Measurements from ENCODE around the gene HOXD11. TPM values are rescaled to one million over a fixed set of nuclear protein-coding genes. Genes with fewer than 3 reads are reported as not detected.

Gene HOXD11
- total RNA-seq, 3 donors from 2014 or later: 0.66 TPM; not detected in 2

DNA sequence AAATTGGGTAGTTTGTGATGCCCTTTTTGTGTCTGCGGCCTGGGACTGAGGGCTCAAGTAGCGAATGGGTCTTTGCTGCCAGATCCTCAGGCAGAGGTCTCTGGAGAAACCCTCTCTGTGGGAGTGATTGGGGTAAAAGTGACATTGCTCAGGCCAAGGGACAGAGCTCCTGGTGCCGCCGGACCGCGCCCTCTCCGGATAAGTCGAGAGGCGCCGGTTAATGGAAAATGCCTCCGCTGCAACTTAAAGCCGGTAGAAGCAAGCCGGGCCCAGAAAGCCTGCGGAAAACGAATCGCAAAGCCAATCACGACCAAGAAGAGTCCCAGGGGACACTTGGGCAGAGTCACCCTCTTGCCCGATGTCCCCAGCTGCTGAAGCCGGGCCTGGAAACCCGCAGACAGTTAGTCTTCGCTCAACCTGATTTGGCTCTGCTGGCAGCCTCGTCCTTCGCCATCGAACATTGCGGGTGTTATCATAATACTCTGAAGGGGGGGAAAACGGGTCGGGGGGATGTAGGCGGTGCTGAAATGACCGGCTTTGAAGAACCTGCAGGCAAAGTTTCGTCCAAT is 7.8 kb upstream of the HOXD11 start:
- Histone ChIP-seq H3K27me3 (peaks cover 29 to 100% of the 10 kb centered on the region in 2 donors), H3K27ac (no peak overlapping the region), H3K4me3 (peak overlapping the region in 1 of 3 donors; percentile 33), H3K9me3 (no peaks in the 10 kb centered on the region), H3K4me1 (peaks cover 0 to 6% of the 10 kb centered on the region in 2 donors), H3K36me3 (no peaks in the 10 kb centered on the region)
- no peak for TF ChIP-seq CTCF (IDR thresholded peaks at IDR 0.05)
- TF ChIP-seq POLR2AphosphoS5 (IDR thresholded peaks at IDR 0.05): no peak
- TF ChIP-seq POLR2A (IDR thresholded peaks at IDR 0.05): no peak
- DNase-seq (ENCODE audit: low spot score in 2 of 2): no peak
- intact Hi-C loops (cut with DNase I; ENCODE audit: low total_unique reads): no loop called here

DNA sequence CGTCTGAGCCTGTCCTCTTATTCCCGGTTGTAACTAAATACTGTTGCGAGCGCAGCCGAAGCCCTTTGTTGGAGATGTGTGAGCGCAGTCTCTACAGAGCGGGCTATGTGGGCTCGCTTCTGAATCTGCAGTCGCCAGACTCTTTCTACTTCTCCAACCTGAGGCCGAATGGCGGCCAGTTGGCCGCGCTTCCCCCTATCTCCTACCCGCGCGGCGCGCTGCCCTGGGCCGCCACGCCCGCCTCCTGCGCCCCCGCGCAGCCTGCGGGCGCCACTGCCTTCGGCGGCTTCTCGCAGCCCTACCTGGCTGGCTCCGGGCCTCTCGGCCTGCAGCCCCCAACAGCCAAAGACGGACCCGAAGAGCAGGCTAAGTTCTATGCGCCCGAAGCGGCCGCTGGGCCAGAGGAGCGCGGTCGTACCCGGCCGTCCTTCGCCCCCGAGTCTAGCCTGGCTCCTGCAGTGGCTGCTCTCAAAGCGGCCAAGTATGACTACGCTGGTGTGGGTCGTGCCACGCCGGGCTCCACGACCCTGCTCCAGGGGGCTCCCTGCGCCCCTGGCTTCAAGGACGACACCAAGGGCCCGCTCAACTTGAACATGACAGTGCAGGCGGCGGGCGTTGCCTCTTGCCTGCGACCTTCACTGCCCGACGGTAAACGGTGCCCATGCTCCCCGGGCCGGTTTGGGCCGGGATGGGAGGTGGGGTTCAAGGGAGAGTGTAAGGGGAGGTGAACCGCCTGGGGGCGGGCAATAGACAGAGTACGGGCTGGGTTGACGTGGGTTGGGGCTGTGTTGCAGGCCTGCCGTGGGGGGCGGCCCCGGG is 7.1 kb upstream of the HOXD11 start, which contains the start of gene HOXD12:
HOXD12 (plus strand) TSS at position 68 of the 819 bp plus-strand sequence; CDS start at position 75, 7 bp downstream.
- H3K27ac ChIP-seq: no peak within 1 kb of the TSS
- H3K9me3 ChIP-seq: no peaks in the 10 kb centered on the region
- DNase-seq (ENCODE audit: low spot score in 2 of 2): no peak
- H3K27me3 ChIP-seq: peaks cover 35 to 100% of the 10 kb centered on the region in 2 donors
- intact Hi-C loops (cut with DNase I; ENCODE audit: low total_unique reads): no loop called here
- H3K4me3 ChIP-seq: peak within 1 kb of the TSS in 1 of 3 donors; percentile 33
- no peaks in the 10 kb centered on the region for H3K36me3 ChIP-seq
- TF ChIP-seq CTCF (IDR thresholded peaks at IDR 0.05): no peak
- TF ChIP-seq POLR2A (IDR thresholded peaks at IDR 0.05): no peak
- TF ChIP-seq POLR2AphosphoS5 (IDR thresholded peaks at IDR 0.05): no peak
- peaks cover 3 to 6% of the 10 kb centered on the region in 2 donors for H3K4me1 ChIP-seq

- TF ChIP-seq CTCF (IDR thresholded peaks at IDR 0.05) (no peak), POLR2AphosphoS5 (IDR thresholded peaks at IDR 0.05) (no peak), POLR2A (IDR thresholded peaks at IDR 0.05) (no peak)
- H3K27me3 ChIP-seq: peaks cover 41 to 100% of the 10 kb centered on the region in 2 donors
- H3K27ac ChIP-seq: no peak overlapping the region
- H3K4me1 ChIP-seq: peaks cover 4 to 6% of the 10 kb centered on the region in 2 donors
- no peaks in the 10 kb centered on the region for H3K9me3 ChIP-seq
- DNase-seq (ENCODE audit: low spot score in 2 of 2): no peak
- no peak overlapping the region for H3K4me3 ChIP-seq
- intact Hi-C loops (cut with DNase I; ENCODE audit: low total_unique reads): no loop called here
- H3K36me3 ChIP-seq: no peaks in the 10 kb centered on the region
Measured at GRCh38 chr2:176100547-176101140, 6.4 kb upstream of the HOXD11 start.

DNA sequence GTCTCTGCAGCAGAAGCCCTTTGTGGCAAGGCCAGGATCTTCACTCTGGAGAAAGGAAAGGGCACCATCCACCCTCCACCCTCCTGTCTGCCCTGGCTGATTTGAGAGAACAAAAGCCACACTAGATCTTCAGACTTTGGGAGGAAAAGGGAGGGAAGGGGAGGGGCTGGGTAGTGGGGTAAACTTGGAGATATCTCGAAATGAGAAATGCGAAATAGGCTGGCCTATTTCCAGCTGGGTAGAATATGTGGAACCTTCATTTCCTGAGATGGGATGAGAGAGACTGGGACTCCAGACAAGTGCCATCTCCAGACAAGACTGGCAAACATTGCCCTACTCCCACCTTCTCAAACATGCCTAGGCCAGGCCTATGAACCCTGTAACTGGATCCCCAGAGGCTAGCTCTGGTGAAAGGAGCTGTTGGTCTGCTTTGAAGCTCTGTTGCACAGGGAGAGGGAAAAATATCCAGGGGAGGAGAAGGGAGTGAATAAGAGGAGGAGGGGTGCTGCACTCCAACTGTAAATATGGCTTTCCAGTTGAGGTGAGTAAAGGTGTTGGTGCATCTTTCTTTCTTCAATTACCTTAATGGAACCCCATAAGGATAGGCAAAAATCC is 5.8 kb upstream of the HOXD11 start:
- Histone ChIP-seq H3K4me1 (peaks cover 4 to 6% of the 10 kb centered on the region in 2 donors), H3K27ac (no peak overlapping the region), H3K36me3 (no peaks in the 10 kb centered on the region), H3K27me3 (peaks cover 41 to 100% of the 10 kb centered on the region in 2 donors), H3K9me3 (no peaks in the 10 kb centered on the region), H3K4me3 (no peak overlapping the region)
- DNase-seq (ENCODE audit: low spot score in 2 of 2): no peak
- no peak for TF ChIP-seq CTCF (IDR thresholded peaks at IDR 0.05)
- no peak for TF ChIP-seq POLR2AphosphoS5 (IDR thresholded peaks at IDR 0.05)
- TF ChIP-seq POLR2A (IDR thresholded peaks at IDR 0.05): no peak
- intact Hi-C loops (cut with DNase I; ENCODE audit: low total_unique reads): no loop called here

All from breast epithelium (tissue), 4 donors.